Neural crest cell (in vitro differentiated cells): ENCODE measurements around the gene TMEM203. TPM values are rescaled to one million over a fixed set of nuclear protein-coding genes. Genes with fewer than 3 reads are reported as not detected.

ENCODE experiments used
- DNase-seq: peaks from one replicate; pipeline ENCODE4 v3.0.0; 2021; ENCODE audit warnings: low read depth, mixed read lengths, low spot score
- H3K27ac Mint-ChIP-seq: one replicate; pipeline ENCODE4 v1.8.0; 2021; ENCODE audit warnings: mild to moderate bottlenecking, mixed read lengths; ENCODE audit not compliant: unreplicated experiment
- H3K27me3 Mint-ChIP-seq: 2 replicates; pipeline ENCODE4 v1.8.0; 2021; ENCODE audit warnings: low read depth, mild to moderate bottlenecking, mixed read lengths
- H3K36me3 Mint-ChIP-seq: 2 replicates; pipeline ENCODE4 v1.8.0; 2021; ENCODE audit warnings: low read depth, mild to moderate bottlenecking, mixed read lengths
- H3K4me1 Mint-ChIP-seq: 2 replicates; pipeline ENCODE4 v1.8.0; 2021; ENCODE audit warnings: mixed read lengths
- H3K4me3 Mint-ChIP-seq: one replicate; pipeline ENCODE4 v1.8.0; 2021; ENCODE audit warnings: mild to moderate bottlenecking, mixed read lengths
- H3K9me3 Mint-ChIP-seq: 2 replicates; pipeline ENCODE4 v1.8.0; 2021; ENCODE audit warnings: mixed read lengths
- total RNA-seq: library from RNA; stranded (reverse); gene quantifications from 2 replicates; pipeline ENCODE4 v1.2.1, GENCODE V29; 2021
- TF ChIP-seq, protein P1 (sequence below): fragments of 200-600 bp; sonication (generic); conservative IDR thresholded peaks from 2 replicates; pipeline ENCODE4 v1.5.0; 2021; ENCODE audit warnings: antibody characterized with exemption, mild to moderate bottlenecking

Gene TMEM203
- total RNA-seq, 1 donor from 2014 or later = 49.7 TPM

DNA sequence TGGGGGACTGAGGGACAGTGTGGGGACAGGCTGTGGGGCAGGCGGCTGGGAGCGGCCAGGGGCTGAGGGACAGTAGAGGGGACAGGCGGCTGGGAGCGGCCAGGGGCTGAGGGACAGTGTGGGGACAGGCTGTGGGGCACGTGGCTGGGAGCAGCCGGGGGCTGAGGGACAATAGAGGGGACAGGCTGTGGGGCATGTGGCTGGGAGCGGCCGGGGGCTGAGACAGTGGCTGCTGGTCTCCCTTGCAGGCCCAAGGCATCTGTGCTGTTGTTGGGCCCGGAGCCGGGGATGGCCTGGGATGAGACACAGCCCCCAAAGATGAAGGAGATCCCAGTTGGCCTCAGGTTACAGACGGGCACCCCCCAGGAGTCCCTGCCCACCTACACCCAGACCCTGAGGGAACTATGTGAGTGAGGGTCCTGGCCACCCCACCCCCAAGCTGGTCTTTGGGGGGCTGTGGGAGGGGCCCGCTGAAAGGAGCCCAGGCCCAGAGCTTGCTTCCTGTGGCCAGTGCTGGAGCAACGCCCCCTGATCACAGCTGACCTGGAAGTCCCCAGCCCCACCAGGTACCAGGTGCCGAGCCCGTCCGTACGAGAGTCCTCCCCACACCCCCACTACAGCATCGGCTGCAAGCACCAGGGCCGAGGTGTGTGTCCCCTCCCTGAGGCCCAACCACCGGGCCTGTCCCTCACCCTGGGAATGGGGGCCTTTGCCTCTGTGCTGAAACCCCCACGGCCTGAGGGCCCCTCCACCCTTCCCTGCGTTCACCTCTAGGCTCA lies 46.2 kb upstream of the TMEM203 start:
- Mint-ChIP-seq H3K36me3 (peaks cover 2% of the 10 kb centered on the region), H3K27ac (peak overlapping the region; percentile 27), H3K4me1 (peaks cover 13% of the 10 kb centered on the region), H3K27me3 (peaks cover 3% of the 10 kb centered on the region), H3K9me3 (no peaks in the 10 kb centered on the region), H3K4me3 (peak overlapping the region; percentile 38)
- TF ChIP-seq, protein P1, sequence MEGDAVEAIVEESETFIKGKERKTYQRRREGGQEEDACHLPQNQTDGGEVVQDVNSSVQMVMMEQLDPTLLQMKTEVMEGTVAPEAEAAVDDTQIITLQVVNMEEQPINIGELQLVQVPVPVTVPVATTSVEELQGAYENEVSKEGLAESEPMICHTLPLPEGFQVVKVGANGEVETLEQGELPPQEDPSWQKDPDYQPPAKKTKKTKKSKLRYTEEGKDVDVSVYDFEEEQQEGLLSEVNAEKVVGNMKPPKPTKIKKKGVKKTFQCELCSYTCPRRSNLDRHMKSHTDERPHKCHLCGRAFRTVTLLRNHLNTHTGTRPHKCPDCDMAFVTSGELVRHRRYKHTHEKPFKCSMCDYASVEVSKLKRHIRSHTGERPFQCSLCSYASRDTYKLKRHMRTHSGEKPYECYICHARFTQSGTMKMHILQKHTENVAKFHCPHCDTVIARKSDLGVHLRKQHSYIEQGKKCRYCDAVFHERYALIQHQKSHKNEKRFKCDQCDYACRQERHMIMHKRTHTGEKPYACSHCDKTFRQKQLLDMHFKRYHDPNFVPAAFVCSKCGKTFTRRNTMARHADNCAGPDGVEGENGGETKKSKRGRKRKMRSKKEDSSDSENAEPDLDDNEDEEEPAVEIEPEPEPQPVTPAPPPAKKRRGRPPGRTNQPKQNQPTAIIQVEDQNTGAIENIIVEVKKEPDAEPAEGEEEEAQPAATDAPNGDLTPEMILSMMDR = no peak
- DNase-seq = no peak

GRCh38 chr9:137251194-137251461 lies 45.7 kb upstream of the TMEM203 start, which contains the start of gene STPG3:
STPG3 (plus strand) TSS chr9:137251286; CDS start chr9:137251287, 1 bp downstream.
- Mint-ChIP-seq H3K36me3 (peaks cover 2% of the 10 kb centered on the region), H3K9me3 (no peaks in the 10 kb centered on the region), H3K4me1 (peaks cover 13% of the 10 kb centered on the region), H3K4me3 (peak within 1 kb of the TSS; percentile 59), H3K27ac (peak within 1 kb of the TSS; percentile 82), H3K27me3 (peaks cover 3% of the 10 kb centered on the region)
- no peak for DNase-seq
- TF ChIP-seq, protein P1 = no peak

GRCh38 chr9:137250329-137251193 lies 45.1 kb upstream of the TMEM203 start:
- Mint-ChIP-seq H3K27me3 (peaks cover 3% of the 10 kb centered on the region), H3K27ac (no peak overlapping the region), H3K36me3 (peaks cover 2% of the 10 kb centered on the region), H3K4me3 (peak overlapping the region; percentile 59), H3K4me1 (peaks cover 13% of the 10 kb centered on the region), H3K9me3 (no peaks in the 10 kb centered on the region)
- TF ChIP-seq, protein P1 = no peak
- no peak for DNase-seq

- no peak for DNase-seq
- TF ChIP-seq, protein P1 = no peak
- no peaks in the 10 kb centered on the region for H3K27me3 Mint-ChIP-seq
- peaks cover 11% of the 10 kb centered on the region for H3K4me1 Mint-ChIP-seq
- H3K27ac Mint-ChIP-seq = no peak overlapping the region
- H3K4me3 Mint-ChIP-seq = peak overlapping the region; percentile 27
- no peaks in the 10 kb centered on the region for H3K9me3 Mint-ChIP-seq
- H3K36me3 Mint-ChIP-seq = peaks cover under 1% of the 10 kb centered on the region
Observed at GRCh38 chr9:137247916-137248175, 42.4 kb upstream of the TMEM203 start.

- Mint-ChIP-seq H3K9me3 (no peaks in the 10 kb centered on the region), H3K27ac (no peak overlapping the region)
Observed at GRCh38 chr9:137247135-137247915, 41.9 kb upstream of the TMEM203 start.

More at GRCh38 chr9:137247135-137247915, 41.9 kb upstream of the TMEM203 start:
- peaks cover 6% of the 10 kb centered on the region for H3K36me3 Mint-ChIP-seq
- TF ChIP-seq, protein P1 = no peak
- no peak for DNase-seq
- peaks cover 16% of the 10 kb centered on the region for H3K4me1 Mint-ChIP-seq
- H3K27me3 Mint-ChIP-seq = no peaks in the 10 kb centered on the region
- peak overlapping the region; percentile 15 for H3K4me3 Mint-ChIP-seq
